HT-29 (cell line): ENCODE data around the gene ITGBL1. TPM values are rescaled to one million over a fixed set of nuclear protein-coding genes. Genes with fewer than 3 reads are reported as not detected.

ENCODE experiments used
- DNase-seq: peaks from one replicate; pipeline ENCODE4 v3.0.0-alpha.2; 2015; ENCODE audit warnings: low spot score
- total RNA-seq: library from RNA; depleted of rRNA; stranded (reverse); fragments of >200 nt; shearing (Covaris generic); gene quantifications from 2 replicates; pipeline ENCODE4 v1.2.3, GENCODE V29; 2014

The ITGBL1 gene
- total RNA-seq, 1 experiment from 2014 or later, result not detected

DNA sequence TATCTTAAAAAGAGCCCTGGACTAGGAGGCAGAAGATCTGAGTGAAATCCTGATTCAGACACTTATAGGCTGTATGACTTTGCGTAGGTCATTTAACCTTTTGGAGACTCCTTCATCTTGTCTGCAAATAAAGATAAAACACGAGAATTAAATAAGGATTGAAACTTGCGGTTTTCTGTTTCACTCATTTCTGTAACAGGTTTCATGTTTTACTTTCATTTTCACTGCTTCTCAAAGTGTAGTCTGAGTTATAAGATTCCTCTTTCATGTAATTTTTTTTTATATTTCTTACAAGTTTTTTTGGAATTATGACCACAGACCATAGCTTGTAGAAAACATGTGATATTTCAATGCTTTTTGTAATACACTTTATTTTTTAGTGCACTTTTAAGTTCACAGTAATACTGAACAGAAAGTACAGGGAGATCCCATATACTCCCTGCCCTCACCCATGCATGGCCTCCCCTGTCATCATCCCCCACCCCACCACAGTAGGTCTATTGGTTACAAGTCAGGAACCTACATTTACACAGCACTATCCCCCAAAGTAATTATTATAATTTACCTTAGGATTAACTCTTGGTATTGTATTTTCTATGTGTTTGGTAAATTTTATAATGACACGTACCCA is 174.6 kb downstream of the ITGBL1 start:
- DNase-seq, result no peak

DNA sequence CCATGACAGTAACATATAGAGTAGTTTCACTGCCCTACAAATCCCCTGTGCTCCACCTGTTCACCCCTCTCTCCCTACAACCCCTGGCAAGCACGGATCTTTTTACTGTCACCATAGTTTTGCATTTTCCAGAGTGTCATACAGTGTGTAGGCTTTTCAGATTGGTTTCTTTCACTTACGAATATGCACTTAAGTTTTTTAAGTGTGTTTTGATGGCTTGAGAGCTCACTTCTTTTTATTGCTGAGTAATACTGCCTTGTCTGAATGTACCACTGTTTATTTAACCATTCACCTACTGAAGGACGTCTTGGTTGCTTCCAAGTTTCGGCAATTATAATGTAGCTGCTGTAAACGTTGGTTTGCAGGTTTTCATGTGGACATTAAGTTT is 175.1 kb downstream of the ITGBL1 start:
- peak; percentile 38 for DNase-seq

DNA sequence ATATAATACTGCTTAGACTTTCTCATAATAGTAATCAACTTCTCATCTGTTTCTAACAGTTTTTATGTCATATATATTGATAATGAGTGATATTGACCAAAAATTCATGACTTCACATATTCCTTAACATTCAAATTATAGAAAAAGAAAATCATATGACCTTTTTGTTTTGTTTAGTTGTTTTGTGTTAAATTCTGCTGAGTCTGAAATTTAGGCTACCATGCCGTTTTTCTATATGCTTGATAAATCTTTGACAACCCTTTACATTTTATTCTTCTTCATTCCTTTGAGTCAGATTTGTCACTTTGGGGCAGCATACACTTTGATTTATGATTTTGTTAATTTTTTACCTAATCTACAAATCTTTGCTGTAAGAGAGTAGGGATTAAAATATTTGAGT is 176.4 kb downstream of the ITGBL1 start:
- no peak for DNase-seq

DNA sequence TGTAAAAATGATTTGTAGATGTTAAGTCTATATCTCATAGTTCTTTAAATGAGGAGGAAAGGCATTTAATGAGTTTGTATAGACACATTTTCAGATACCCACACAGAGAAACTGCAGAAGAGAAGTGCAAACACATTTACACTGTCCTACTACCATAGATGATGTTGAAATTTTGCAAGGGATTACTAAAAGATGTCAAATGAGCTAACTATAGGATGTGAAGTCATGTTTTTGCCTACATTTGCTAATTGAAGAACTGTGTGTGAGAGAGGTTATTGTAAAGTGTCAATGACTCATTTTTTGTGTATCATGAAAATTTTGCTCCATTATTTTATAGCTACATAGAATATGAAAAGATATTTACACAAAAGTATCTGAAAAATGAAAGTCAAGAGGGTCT is 178.9 kb downstream of the ITGBL1 start:
- DNase-seq, result no peak

DNA sequence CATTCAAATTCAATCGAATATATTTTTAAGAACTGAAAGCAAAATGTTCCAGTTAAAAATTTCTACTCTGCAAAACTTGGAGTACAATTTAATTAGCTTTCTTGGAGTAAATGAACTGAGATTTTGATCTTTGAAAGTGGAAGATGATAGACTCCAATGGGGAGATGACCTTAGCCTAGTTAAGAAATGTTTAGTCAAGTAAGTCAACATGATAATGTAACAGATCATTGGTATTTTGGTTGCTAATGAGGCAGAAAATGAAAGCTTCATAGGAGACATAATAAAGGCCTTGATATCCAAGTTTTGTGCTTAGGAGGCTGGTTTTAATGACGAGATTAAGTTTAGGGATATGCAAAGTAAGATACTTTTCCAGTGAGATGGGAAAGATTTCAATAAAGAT is 181.7 kb downstream of the ITGBL1 start:
- DNase-seq, result no peak

DNA sequence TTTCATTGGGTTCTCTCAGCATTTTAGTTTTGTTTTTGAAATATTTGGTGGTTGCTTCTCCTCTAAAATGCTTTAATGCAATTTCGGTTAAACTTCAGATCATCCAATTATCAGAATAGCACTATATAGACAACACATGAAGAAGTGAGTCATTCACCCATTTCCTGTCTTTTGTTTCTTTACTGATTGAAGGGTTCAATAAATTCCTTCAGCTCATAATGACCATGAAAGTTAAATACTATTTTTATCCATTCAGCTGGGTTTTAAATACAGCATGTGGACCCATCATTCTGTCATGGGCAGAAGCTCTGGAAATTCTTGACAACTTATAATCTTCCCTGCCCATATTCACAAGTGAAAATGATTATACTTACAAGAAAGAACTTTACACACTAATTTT is 187.2 kb downstream of the ITGBL1 start:
- DNase-seq, result no peak

DNA sequence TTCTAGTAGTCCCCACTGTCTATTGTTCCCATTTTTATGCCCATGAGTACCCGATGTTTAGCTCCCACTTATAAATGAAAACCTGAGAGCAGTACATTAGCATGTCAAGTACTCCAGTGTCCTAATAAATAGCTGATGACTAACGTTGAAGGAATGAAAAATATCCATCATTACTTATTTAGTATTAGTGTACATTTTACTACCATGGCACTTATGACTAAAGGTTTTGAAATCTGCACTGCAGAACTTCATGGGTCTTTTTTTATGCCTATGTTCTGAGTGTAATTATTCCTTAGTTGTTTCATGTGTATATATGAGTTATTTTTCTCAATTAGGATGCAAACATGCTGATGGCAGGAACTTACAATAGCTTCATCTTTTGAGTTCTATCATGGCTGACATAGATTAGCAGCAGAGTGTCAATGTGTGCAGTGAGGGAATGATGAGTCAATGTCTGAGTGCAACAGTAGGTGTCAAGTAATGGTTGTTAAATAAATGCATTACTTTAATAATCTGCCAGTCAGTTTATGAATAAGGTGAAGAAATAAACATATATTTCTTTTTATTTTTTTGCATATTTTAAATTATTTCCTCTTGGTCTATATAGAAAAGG is 188.4 kb downstream of the ITGBL1 start:
- peak; percentile 36 for DNase-seq

DNA sequence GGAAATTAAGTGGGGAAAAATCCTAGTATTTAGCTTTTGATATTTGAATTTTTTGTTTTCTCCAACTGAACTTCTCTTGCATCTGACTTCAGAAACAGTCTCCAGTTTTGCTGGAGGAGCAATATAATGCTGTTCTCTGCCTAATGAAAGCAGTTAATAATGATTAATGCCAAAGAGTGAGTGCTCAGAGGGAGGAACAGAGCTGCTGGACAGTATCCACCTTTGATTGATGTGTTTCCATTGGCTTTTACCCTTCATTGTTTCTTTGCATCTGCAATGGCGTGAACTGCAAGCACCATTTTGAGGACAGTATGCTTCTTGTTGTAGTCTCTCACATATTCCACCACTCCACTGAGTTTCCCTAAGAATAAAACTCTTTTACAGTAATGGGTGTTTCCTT is 193.4 kb downstream of the ITGBL1 start:
- DNase-seq, result no peak

DNA sequence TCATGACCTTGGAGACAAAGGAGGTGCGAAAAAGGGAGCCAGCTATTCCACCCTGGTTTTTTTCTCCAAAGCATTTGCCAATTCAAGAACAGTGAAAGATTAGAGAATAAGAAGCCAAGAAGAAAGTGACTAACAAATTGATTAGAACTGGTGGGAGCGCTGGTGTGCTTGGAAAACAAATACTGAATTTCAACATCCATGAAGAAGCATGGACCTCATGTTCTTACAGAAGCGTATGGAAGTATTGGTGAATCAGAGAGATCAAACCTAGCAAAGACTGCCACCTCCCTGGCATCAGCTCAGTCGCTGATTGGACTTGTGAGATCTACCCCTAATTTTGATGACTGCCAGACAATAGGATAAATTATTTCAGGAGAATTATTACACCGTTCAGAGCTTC is 195.3 kb downstream of the ITGBL1 start:
- no peak for DNase-seq

DNA sequence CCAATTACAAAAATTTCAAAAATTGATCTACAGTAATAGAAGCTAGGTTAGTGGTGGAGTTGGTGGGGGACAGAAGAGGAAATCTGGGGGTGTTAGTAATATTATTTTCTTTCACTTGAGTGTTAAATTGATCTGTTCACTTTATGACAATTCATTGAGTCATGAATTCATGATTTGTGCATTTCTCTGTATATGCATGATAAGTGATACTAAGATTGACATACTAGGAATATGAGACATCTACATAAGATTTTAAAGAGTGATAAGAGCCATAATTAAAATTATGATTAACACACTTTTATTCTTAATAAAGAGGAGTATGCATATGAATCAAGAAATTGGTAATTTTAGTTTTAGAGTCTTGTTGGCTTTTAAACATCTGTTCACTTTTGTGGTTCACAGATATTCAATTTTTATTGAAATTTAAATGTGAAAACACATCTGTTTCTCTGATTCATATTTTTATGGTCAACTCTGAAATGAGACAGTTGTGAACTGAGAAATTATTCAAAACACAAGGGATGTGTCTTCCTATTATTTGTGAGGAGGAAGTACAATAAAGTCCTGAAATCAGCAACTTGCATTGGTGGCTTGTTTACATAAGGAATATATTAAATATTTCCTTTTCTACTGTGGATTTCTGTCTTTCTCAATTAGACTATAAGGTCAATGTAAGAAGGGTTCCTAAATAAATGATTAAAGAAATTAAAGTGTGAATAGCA is 196.5 kb downstream of the ITGBL1 start:
- DNase-seq, result no peak

DNA sequence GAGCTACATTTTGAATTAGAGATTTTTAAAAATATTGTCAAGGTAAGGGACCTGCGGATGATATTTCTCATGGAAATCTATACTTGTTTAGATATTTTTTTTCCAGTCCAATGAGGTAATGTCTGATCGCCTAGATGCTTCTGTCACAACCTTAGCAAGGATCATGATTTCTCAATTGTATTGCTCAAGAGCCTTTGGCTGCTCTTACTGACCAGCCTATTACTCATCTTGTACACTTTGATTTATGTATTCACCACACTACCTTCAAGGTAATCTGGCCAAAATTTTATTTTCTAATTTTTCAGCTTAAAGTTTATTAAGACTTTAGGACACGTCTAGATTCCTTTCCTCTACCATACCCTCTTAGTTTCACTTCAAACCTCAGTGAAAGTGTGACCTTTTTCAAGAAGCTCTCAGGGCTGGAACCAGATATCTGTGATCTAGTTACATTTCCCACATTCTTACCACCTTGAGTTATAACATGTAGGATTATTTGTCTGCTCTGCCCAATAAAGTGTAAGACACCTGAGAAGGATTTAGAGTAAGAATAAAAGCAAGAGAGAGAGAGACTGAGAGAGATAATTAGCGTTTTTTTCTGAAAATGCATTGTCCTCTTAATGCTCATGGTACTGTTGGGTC is 197.1 kb downstream of the ITGBL1 start:
- DNase-seq, result no peak

DNA sequence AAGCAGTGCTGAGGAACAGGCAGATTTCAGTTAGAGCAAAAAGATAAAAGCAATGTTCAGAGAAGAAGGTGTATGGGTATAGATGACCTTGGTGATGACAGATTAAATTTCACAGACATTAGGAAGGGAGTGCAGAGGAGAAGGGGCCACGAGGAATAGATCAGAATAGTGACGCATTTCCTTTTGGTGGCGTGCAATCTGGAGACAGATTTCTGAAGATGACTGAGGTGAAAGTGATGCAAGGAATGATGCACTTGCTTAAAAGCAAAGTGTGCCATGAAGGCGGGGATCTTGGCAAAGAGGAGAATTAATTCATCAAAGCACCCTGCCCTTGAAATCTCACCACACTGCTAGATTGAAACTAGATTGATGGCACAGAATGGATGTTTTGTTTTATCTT is 202.4 kb downstream of the ITGBL1 start:
- no peak for DNase-seq

DNA sequence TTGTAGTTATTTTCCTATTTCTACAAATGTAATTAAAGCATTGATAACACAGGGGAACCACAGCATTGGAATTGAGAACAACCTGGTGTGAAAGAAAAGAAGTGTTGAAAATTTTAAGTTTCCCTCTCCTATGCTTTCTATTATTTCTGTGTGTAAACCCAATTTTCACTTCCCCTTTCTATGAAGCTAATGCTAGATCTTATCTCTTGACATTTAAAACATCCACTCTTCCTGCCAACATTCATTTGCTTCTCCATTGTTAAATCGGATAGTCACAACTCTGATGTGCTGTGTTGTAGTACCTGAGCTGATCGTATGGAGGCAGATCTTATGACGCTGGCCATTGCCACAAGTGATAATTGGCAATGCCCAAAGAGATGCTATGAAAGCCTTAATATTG is 203.0 kb downstream of the ITGBL1 start:
- no peak for DNase-seq

DNA sequence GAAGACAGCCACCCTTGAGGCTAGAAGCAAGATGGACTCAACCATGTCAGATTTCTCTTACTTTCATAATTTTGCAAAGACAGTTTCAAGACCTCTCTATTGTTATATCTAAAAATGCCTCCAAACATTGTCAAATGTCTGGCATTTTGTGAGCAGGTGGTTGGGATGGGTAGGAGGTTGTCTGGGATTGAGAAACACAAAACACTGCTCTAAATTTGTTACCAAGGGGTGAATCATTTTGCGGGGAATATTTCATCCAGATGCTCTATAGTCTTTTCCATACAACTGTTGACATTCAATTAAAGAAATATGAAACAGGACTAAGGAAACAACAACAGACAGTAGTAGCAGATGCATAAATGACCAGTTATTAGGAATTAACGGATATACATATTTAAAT is 208.2 kb downstream of the ITGBL1 start:
- no peak for DNase-seq

DNA sequence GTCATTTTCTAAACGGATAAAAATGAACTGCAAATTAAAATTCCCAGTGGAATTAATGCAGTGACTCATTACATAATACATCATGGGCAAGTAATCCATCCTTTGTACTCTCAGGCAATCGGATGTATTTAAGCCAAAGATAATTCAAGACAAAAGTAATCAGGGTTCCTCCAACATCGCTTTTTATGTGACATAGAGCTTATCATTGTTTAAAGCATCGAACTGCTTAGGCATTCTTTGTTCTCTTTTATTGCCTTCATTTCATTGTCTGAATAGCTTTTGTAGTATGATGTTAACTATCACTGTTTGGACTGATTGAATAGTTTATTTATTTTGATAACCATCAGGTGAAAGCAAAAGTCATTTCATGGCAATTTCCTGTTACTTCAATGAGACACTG is 209.4 kb downstream of the ITGBL1 start:
- DNase-seq, result no peak

DNA sequence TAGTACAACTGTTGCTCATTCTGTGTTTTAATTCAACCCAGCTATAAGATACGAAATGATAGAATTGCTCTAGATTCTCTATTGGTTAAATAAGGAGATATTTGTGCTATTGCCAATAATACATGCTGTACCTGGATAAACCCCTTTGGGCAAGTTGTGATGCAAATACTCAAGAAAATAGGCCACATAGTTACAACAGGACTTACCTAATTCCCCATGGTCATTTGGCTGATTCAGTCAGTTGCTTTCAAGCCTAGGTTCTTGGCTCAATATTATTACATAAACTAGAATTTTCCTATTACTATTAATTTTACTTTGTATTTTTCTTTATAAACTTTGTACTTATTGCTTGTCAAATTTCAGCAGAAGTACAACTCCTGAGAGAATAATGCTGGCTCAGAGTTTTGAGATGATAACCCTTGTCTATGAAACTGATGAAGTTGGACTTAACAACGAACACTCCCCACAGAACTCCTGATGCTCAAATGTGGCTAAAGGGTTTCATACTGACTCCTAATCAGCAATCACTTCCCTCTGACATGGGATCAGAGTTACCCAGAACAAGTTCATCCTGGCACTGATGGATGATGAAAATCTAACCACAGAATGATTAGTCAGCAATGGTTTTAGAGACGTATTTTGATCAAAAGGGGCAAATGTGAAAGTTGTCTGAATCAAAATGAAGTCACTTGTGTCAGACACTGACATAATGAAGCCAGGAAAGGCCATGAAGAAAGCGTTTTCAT is 221.1 kb downstream of the ITGBL1 start:
- DNase-seq, result no peak

DNA sequence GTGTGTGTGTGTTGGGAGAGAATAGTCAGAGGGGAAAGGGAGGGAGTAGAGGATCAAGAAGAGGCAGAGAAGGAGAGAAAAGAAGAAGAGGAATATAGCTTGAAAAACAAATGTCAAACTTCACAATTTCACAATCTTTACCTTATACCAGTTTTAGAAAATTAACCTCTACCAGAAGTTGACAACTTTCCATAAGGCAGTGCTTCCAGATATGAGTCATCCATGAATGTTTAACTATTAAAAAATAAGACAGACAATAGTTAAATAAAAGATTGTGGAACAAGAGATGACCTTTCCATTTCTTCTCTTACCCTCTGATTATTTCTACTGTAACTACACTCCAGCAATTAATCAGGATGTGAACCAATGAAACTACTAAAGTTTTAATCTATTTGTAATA is 229.4 kb downstream of the ITGBL1 start:
- no peak for DNase-seq

DNA sequence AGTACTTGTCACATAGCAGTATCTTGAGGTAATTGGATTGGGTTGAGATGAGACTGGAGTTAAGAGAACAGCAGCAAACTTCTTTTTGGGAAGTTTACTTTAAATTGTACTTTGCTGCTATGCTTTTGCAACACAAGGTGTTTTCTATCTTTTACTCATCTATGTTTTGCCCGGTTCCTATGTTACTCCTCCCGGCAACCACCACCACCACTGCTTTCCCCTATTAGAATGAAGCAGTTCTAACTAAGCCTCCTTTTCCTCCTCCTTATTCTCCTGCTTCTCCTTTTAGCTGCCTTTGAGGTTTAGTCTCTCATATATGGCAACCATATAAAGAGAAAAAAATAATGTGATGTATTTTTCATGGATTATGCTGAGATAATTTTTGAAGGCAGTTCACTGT is 233.5 kb downstream of the ITGBL1 start:
- no peak for DNase-seq

DNA sequence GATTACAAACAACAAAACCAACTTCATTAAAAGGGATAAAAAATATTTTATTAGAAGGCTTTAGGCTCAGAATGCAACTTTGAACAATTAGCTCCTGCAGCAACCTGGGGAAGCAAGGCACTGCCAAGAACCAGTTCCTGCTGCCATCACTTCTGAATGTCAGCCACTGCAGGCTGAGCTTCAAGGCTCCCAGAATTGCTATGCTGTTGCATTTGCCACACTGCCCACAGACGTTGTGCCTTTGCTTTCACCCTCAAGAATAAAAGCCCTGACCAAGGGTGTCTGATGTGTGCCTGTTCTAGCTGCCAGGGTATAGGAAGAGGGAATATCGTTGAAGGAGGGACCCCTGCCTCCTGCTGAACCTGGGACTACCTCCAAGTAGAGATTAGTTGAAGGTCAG is 238.4 kb downstream of the ITGBL1 start:
- no peak for DNase-seq

DNA sequence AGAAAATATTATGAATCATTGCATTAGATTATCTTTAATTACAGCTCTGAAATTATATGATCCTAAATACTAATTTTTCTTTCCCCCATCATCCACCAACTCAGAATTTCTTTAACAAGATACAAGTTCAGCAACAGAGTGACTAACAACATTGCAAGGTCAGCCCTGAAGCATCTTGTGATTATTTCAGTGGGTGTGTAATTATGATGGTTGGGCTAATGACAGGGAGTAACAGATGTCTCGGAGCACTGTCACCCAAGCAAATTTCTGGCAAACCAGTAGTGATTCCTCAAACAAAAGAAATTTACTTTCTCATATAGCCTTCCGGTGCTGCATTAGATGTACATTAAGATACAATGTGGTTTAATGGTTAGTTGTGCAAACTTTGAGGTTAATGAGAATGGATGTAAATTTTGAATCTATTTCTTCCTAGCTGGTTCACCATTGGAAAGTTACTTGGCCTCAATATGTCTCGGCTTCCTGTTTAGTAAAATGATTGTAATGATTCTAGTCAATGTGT is 238.9 kb downstream of the ITGBL1 start:
- no peak for DNase-seq

DNA sequence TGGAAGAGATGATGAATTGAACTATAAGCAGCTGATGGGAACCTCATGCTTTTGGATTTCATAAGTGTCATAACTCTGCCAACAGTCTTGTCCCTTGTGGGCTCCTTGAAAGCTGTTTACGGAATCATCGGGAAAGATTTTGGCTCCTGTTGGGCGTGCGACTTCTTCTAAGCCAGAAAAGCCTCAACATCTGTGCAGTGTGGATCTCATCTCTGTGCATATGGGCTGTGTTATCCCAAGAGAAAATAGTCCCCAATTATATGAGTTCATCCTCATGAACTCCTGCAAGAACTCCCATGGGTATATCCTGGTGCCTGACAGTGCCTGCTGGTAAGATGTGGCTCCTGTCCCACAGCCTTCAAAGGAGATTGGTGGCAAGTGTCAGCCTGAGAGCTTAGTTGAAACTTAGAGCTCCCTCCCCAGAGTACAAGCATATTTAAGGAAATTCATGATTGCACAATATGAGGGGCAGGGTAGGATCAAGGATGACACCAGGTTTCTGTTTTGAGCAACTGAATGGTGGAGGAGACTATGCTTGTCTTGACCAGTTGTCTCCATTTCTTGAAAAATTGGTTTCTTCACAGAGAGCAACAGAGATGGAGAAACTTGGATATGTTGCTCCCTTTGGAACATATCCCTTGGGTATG is 243.5 kb downstream of the ITGBL1 start:
- DNase-seq, result no peak
